GM21717 (cell line): ENCODE data around the gene PRKCH.

Source experiments
- ATAC-seq: cut with Tn5 transposase; IDR thresholded peaks from one replicate; pipeline ENCODE4 v1.9.1; 2021; ENCODE audit warnings: mild to moderate bottlenecking, moderate library complexity; ENCODE audit not compliant: unreplicated experiment

PRKCH gene

GRCh38 chr14:61575551-61576150, 254.3 kb downstream of the PRKCH start:
- no peak for ATAC-seq

- ATAC-seq = no peak
These were observed 256.1 kb downstream of the PRKCH start for GRCh38 chr14:61577506-61577931.

- ATAC-seq = no peak
These were observed 257.4 kb downstream of the PRKCH start for GRCh38 chr14:61578745-61579144.

GRCh38 chr14:61581340-61581739, 260.0 kb downstream of the PRKCH start:
- no peak for ATAC-seq

- no peak for ATAC-seq
These were observed 260.7 kb downstream of the PRKCH start for GRCh38 chr14:61581955-61582615.

- ATAC-seq = no peak
These were observed 261.4 kb downstream of the PRKCH start for GRCh38 chr14:61582815-61583214.

- no peak for ATAC-seq
These were observed 263.0 kb downstream of the PRKCH start for GRCh38 chr14:61584331-61584741.

GRCh38 chr14:61585598-61586543, 264.5 kb downstream of the PRKCH start:
- no peak for ATAC-seq

- ATAC-seq = no peak
These were observed 265.2 kb downstream of the PRKCH start for GRCh38 chr14:61586544-61587055.

GRCh38 chr14:61587081-61587713, 265.8 kb downstream of the PRKCH start:
- ATAC-seq = no peak

- ATAC-seq = no peak
These were observed 267.1 kb downstream of the PRKCH start for GRCh38 chr14:61588419-61588901.

- no peak for ATAC-seq
These were observed 268.6 kb downstream of the PRKCH start for GRCh38 chr14:61589691-61590581.

- no peak for ATAC-seq
These were observed 270.5 kb downstream of the PRKCH start for GRCh38 chr14:61591862-61592261.

- no peak for ATAC-seq
These were observed 272.0 kb downstream of the PRKCH start for GRCh38 chr14:61593330-61593729.

- no peak for ATAC-seq
These were observed 275.6 kb downstream of the PRKCH start for GRCh38 chr14:61596990-61597389.

GRCh38 chr14:61598980-61599379, 277.6 kb downstream of the PRKCH start:
- ATAC-seq = no peak

- ATAC-seq = no peak
These were observed 278.6 kb downstream of the PRKCH start for GRCh38 chr14:61599942-61600341.
